ENCODE results near the gene RAB8B.

- TF ChIP-seq CTCF (IDR thresholded peaks at IDR 0.05) (no peak), POLR2A (IDR thresholded peaks at IDR 0.05) (no peak)
Measured at GRCh38 chr15:63194302-63194701, 4.9 kb downstream of the RAB8B start.

Measured in testis (tissue), 2 donors.